IPS-15b (cell line): ENCODE results near the gene MRPL4.

Experiments used
- H3K27me3 ChIP-seq: one replicate; pipeline ENCODE4 v1.6.1; 2013; ENCODE audit warnings: low read length; ENCODE audit not compliant: control insufficient read depth, insufficient read depth
- H3K36me3 ChIP-seq: one replicate; pipeline ENCODE4 v1.6.1; 2013; ENCODE audit warnings: low read length; ENCODE audit not compliant: control insufficient read depth, insufficient read depth
- H3K4me1 ChIP-seq: one replicate; pipeline ENCODE4 v1.6.1; 2013; ENCODE audit warnings: mild to moderate bottlenecking, low read length; ENCODE audit not compliant: control insufficient read depth, insufficient read depth
- H3K4me3 ChIP-seq: one replicate; pipeline ENCODE4 v1.5.1; 2013; ENCODE audit warnings: low read depth, low read length
- H3K9ac ChIP-seq: one replicate; pipeline ENCODE4 v1.6.1; 2013; ENCODE audit warnings: low read depth, mild to moderate bottlenecking, low read length
- H3K9me3 ChIP-seq: one replicate; pipeline ENCODE4 v1.6.1; 2013; ENCODE audit warnings: mild to moderate bottlenecking, low read length; ENCODE audit not compliant: control insufficient read depth, insufficient read depth

The MRPL4 gene

DNA sequence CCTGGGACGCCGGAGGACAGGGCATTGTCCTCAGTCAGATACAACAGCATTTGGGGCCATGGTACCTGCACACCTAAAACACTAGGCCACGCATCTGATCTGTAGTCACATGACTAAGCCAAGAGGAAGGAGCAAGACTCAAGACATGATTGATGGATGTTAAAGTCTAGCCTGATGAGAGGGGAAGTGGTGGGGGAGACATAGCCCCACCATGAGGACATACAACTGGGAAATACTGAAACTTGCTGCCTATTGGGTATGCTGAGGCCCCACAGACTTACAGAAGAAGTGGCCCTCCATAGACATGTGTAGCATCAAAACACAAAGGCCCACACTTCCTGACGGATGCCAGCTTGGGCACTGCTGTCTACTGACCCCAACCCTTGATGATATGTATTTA, 33.4 kb downstream of the MRPL4 start:
- Histone ChIP-seq H3K9me3 (no peaks in the 10 kb centered on the region), H3K9ac (no peak overlapping the region), H3K4me1 (peaks cover 2% of the 10 kb centered on the region), H3K4me3 (no peak overlapping the region), H3K36me3 (no peaks in the 10 kb centered on the region), H3K27me3 (peaks cover 44% of the 10 kb centered on the region)

DNA sequence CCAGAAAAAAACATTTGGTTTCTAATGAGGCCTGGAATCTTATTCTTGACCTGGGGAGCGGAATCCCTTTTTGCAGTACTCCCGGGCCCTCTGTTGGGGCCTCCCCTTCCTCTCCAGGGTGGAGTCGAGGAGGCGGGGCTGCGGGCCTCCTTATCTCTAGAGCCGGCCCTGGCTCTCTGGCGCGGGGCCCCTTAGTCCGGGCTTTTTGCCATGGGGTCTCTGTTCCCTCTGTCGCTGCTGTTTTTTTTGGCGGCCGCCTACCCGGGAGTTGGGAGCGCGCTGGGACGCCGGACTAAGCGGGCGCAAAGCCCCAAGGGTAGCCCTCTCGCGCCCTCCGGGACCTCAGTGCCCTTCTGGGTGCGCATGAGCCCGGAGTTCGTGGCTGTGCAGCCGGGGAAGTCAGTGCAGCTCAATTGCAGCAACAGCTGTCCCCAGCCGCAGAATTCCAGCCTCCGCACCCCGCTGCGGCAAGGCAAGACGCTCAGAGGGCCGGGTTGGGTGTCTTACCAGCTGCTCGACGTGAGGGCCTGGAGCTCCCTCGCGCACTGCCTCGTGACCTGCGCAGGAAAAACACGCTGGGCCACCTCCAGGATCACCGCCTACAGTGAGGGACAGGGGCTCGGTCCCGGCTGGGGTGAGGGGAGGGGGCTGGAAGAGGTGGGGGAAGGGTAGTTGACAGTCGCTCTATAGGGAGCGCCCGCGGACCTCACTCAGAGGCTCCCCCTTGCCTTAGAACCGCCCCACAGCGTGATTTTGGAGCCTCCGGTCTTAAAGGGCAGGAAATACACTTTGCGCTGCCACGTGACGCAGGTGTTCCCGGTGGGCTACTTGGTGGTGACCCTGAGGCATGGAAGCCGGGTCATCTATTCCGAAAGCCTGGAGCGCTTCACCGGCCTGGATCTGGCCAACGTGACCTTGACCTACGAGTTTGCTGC, 35.1 kb downstream of the MRPL4 start, which contains the start of gene ICAM4:
TSS of gene ICAM4 (plus strand) at position 153 of the 935 bp plus-strand sequence. CDS start at position 211, 58 bp downstream.
- H3K4me1 ChIP-seq: peaks cover 2% of the 10 kb centered on the region
- no peak within 1 kb of the TSS for H3K9ac ChIP-seq
- peaks cover 61% of the 10 kb centered on the region for H3K27me3 ChIP-seq
- H3K36me3 ChIP-seq: no peaks in the 10 kb centered on the region
- no peaks in the 10 kb centered on the region for H3K9me3 ChIP-seq
- peak within 1 kb of the TSS; percentile 79 for H3K4me3 ChIP-seq

DNA sequence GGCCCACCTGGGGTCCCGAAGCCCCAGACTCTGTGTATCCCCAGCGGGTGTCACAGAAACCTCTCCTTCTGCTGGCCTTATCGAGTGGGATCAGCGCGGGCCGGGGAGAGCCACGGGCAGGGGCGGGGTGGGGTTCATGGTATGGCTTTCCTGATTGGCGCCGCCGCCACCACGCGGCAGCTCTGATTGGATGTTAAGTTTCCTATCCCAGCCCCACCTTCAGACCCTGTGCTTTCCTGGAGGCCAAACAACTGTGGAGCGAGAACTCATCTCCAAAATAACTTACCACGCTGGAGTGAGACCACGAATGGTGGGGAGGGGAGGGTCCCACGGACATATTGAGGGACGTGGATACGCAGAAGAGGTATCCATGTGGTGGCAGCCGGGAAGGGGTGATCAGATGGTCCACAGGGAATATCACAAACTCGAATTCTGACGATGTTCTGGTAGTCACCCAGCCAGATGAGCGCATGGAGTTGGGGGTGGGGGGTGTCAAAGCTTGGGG, 36.7 kb downstream of the MRPL4 start:
- peak overlapping the region; percentile 79 for H3K4me3 ChIP-seq
- no peaks in the 10 kb centered on the region for H3K36me3 ChIP-seq
- peaks cover 2% of the 10 kb centered on the region for H3K4me1 ChIP-seq
- H3K27me3 ChIP-seq: peaks cover 76% of the 10 kb centered on the region
- no peak overlapping the region for H3K9ac ChIP-seq
- H3K9me3 ChIP-seq: no peaks in the 10 kb centered on the region

DNA sequence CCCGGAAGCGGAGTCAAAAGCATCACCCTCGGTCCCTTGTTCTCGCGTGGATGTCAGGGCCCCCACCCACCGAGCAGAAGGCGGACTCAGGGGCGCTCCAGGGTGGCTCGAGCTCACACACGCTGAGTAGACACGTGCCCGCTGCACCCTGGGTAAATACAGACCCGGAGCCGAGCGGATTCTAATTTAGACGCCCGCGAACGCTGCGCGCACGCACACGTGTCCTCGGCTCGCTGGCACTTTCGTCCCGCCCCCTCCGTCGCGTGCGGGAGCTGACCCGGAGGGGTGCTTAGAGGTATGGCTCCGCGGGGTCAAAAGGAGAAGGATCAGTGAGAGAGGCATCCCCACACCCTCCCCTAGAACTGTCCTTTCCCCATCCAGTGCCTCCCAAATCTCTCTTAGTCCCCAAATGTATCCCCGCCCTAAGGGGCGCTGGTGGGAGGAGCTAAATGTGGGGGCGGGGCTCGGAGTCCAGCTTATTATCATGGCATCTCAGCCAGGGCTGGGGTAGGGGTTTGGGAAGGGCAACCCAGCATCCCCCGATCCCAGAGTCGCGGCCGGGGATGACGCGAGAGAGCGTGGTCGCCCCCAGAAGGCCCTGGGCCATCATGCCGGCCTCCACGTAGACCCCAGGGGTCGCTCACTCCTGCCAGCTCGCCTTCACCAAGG, 37.3 kb downstream of the MRPL4 start:
- Histone ChIP-seq H3K4me1 (peaks cover 2% of the 10 kb centered on the region), H3K36me3 (no peaks in the 10 kb centered on the region), H3K9ac (no peak overlapping the region), H3K4me3 (peak overlapping the region; percentile 79), H3K9me3 (no peaks in the 10 kb centered on the region), H3K27me3 (peaks cover 82% of the 10 kb centered on the region)

DNA sequence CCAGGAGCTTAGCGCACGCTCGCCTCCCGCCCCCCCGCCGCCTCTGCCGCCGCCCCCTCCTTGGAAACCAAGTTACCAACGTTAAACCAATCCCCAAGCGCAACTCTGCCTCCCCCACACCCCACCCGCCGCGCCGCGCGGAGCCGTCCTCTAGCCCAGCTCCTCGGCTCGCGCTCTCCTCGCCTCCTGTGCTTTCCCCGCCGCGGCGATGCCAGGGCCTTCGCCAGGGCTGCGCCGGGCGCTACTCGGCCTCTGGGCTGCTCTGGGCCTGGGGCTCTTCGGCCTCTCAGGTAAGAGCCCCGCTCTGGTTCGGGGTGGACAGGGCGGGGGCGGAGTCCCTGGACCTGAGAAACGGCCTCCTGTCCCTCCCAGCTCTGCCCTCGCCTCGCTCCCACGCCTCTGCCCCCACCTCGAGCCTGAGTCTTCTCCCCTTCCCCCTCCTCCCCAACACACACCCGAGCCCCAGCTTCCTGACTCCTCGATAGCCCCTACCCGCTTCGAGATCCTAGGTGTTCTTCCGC, 37.9 kb downstream of the MRPL4 start, which contains the start of gene ICAM5:
TSS of gene ICAM5 (plus strand) at position 117 of the 521 bp plus-strand sequence. CDS start at position 209, 92 bp downstream.
- H3K36me3 ChIP-seq: no peaks in the 10 kb centered on the region
- no peak within 1 kb of the TSS for H3K9ac ChIP-seq
- H3K9me3 ChIP-seq: no peaks in the 10 kb centered on the region
- H3K4me3 ChIP-seq: peak within 1 kb of the TSS; percentile 79
- H3K4me1 ChIP-seq: peaks cover 2% of the 10 kb centered on the region
- peaks cover 88% of the 10 kb centered on the region for H3K27me3 ChIP-seq

DNA sequence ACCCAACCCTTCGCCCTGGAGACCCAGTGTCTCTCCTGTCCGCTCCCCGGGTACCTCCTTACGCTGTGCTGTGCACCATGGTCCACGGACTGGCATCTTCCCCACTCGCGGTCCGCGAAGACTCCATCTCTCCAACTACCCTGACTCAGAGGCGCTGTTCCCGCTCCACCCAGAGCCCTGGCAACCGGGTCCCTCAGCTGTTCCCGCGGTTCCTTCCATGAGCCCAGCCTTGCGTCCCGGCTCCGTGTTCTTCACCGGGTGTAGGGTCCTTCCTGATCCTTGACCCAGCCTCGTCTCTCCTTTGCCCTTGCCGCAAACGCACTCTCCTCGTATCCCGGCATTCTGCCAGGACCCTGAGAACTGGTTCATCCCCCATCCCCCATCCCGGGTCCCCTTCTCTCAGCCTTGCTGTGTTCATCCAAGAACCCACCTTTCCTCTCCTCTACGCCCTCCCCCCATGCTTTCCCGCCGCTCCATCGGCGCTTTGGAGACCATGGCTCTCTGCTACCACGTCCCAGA, 38.4 kb downstream of the MRPL4 start:
- no peaks in the 10 kb centered on the region for H3K9me3 ChIP-seq
- no peak overlapping the region for H3K9ac ChIP-seq
- peaks cover 2% of the 10 kb centered on the region for H3K4me1 ChIP-seq
- H3K36me3 ChIP-seq: no peaks in the 10 kb centered on the region
- peaks cover 89% of the 10 kb centered on the region for H3K27me3 ChIP-seq
- H3K4me3 ChIP-seq: peak overlapping the region; percentile 79

DNA sequence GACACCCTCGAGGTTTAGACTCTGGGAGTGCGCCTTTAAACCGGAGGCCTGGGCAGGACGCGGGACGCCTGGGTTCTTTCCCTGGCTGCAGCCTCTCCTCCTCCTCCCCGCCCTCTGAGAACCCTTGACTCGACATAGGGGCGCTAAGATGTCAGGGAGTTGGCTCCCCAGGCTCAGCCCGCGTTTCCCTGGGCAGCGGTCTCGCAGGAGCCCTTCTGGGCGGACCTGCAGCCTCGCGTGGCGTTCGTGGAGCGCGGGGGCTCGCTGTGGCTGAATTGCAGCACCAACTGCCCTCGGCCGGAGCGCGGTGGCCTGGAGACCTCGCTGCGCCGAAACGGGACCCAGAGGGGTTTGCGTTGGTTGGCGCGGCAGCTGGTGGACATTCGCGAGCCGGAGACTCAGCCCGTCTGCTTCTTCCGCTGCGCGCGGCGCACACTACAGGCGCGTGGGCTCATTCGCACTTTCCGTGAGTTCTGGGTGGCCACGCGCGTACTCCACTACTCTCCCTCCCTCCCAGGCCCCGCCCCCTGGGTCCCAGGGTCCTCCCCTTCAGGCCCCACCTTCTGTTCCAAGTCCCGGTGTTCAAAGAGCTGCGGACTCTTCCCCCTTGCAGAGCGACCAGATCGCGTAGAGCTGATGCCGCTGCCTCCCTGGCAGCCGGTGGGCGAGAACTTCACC, 39.0 kb downstream of the MRPL4 start:
- no peak overlapping the region for H3K9ac ChIP-seq
- no peaks in the 10 kb centered on the region for H3K36me3 ChIP-seq
- peak overlapping the region; percentile 79 for H3K4me3 ChIP-seq
- peaks cover 2% of the 10 kb centered on the region for H3K4me1 ChIP-seq
- H3K9me3 ChIP-seq: no peaks in the 10 kb centered on the region
- H3K27me3 ChIP-seq: peaks cover 93% of the 10 kb centered on the region

DNA sequence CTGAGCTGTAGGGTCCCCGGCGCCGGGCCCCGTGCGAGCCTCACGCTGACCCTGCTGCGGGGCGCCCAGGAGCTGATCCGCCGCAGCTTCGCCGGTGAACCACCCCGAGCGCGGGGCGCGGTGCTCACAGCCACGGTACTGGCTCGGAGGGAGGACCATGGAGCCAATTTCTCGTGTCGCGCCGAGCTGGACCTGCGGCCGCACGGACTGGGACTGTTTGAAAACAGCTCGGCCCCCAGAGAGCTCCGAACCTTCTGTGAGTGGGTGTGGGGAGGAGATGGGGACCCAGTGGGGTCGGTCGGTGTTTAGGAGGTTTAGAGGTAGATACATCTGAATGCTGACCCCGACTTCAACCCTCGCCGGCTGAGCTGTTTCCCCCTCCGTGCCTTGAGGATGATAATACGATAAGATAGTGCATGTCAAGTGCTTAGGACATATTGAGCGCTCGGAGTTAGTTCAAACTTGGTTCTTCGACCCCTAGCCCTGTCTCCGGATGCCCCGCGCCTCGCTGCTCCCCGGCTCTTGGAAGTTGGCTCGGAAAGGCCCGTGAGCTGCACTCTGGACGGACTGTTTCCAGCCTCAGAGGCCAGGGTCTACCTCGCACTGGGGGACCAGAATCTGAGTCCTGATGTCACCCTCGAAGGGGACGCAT, 39.7 kb downstream of the MRPL4 start:
- Histone ChIP-seq H3K27me3 (peaks cover 92% of the 10 kb centered on the region), H3K36me3 (no peaks in the 10 kb centered on the region), H3K4me3 (peak overlapping the region; percentile 79), H3K9ac (no peak overlapping the region), H3K9me3 (no peaks in the 10 kb centered on the region), H3K4me1 (no peaks in the 10 kb centered on the region)

DNA sequence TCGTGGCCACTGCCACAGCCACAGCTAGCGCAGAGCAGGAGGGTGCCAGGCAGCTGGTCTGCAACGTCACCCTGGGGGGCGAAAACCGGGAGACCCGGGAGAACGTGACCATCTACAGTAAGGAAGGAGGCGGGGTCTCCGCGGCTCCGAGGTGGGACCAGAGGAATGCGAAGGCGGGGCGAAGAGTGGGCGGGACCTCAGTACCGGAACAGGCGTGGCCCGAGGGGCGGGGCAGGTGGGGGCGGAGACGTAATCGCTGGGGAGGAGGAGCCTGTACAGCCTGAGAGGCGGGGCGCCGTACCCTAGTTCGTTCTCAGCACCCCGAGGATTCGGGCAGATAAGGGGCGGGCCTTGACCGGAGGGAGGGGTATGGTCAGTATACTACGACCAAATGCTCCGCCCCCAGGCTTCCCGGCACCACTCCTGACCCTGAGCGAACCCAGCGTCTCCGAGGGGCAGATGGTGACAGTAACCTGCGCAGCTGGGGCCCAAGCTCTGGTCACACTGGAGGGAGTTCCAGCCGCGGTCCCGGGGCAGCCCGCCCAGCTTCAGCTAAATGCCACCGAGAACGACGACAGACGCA, 40.3 kb downstream of the MRPL4 start:
- Histone ChIP-seq H3K27me3 (peaks cover 91% of the 10 kb centered on the region), H3K36me3 (no peaks in the 10 kb centered on the region), H3K4me3 (peak overlapping the region; percentile 79), H3K9me3 (no peaks in the 10 kb centered on the region), H3K4me1 (no peaks in the 10 kb centered on the region), H3K9ac (no peak overlapping the region)

DNA sequence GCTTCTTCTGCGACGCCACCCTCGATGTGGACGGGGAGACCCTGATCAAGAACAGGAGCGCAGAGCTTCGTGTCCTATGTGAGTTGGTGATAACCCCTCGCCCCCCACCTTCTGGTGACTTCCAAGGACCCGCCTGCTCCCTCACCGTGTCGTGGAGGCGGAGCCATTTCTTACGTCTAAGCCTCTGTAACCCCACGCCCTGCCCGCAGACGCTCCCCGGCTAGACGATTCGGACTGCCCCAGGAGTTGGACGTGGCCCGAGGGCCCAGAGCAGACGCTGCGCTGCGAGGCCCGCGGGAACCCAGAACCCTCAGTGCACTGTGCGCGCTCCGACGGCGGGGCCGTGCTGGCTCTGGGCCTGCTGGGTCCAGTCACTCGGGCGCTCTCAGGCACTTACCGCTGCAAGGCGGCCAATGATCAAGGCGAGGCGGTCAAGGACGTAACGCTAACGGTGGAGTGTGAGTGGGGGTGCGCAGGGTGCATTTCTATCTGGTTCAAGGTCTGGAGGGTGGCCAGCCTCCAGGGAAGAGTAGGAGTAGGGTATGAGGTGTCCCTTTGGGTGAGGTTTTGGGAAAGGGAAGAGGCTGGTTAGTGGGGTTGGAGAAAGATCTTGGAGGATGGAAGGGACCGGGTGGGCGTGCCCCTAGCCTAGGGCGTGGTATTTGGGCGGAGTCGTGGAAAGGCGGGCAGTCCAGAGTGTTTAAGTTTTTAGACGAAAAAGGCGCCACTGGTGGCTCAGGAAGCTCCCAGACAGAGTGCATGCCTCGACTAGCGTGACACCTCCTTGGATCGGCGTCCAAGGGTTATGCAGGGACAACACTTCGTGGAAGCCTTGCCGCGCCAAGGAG, 41.0 kb downstream of the MRPL4 start:
- Histone ChIP-seq H3K4me1 (no peaks in the 10 kb centered on the region), H3K27me3 (peaks cover 84% of the 10 kb centered on the region), H3K4me3 (peak overlapping the region; percentile 57), H3K36me3 (no peaks in the 10 kb centered on the region), H3K9ac (no peak overlapping the region), H3K9me3 (no peaks in the 10 kb centered on the region)
